Measurements from ENCODE around the gene PRRC2C. TPM values are rescaled to one million over a fixed set of nuclear protein-coding genes. Genes with fewer than 3 reads are reported as not detected.

Gene PRRC2C
- total and polyA plus RNA-seq, 2 of the 13 experiments (the other 11 are each of a cell fraction or from before 2014, with no cell fraction given): 46.2 to 57.0 TPM

DNA sequence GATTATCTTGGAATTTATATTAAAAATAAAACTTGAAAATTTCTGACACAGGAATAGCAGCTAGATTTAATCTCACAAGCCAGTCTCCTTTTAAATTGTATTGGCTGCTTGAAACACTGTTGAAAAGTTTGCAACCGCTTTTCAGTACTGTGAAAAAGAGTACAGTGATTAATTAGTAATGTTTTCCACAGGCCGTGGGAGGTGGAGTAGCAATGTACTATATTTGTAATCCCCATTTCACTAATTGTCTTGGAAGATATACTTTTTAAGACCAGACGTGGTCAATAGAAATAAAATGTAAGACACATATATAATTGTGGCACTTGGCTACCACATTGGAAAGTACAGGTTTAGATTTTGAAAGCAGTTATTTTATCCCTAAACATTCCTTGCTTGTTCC is 95.9 kb downstream of the PRRC2C start:
- Histone ChIP-seq H3K27ac (ENCODE audit: extremely low read length, insufficient read depth, low read length) (no peak overlapping the region), H3K79me2 (ENCODE audit: insufficient read depth, low read length) (no peaks in the 10 kb centered on the region), H3K4me1 (ENCODE audit: insufficient read depth, low read length) (no peaks in the 10 kb centered on the region), H3K9ac (ENCODE audit: insufficient read depth, low read depth, low read length) (no peak overlapping the region), H3K4me2 (ENCODE audit: low read depth, low read length) (no peak overlapping the region), H3K36me3 (replicated peaks in 1 of 2; ENCODE audit: control insufficient read depth in 1 of 2, insufficient read depth in 2 of 2, low read length in 2 of 2) (peaks cover 21 to 82% of the 10 kb centered on the region in 2 experiments; a peak in 4 of 5 replicates), H2AFZ (ENCODE audit: low read length) (no peak overlapping the region), H3K4me3 (replicated peaks in 1 of 3; ENCODE audit: insufficient read depth in 1 of 3, low read depth in 2 of 3, low read length in 3 of 3) (no peak overlapping the region), H3K27me3 (ENCODE audit: control insufficient read depth in 1 of 2, insufficient read depth in 2 of 2, low read length in 2 of 2) (no peaks in the 10 kb centered on the region), H4K20me1 (ENCODE audit: insufficient read depth, low read length) (no peaks in the 10 kb centered on the region), H3K9me3 (ENCODE audit: low read length) (no peaks in the 10 kb centered on the region)
- in situ Hi-C loops (cut with HindIII; ENCODE audit: extremely low pct_ligation_motif_present, low pct_unique_long_range_greater_than_20kb) (no loop called here), intact Hi-C loops (cut with micrococcal nuclease; ENCODE audit: unreplicated experiment) (no loop called here)
- 97% methylated on average over 3 of the region's 3 CpGs for WGBS (ENCODE audit: low lambda C conversion rate)
- ATAC-seq (no peak), FAIRE-seq (no peak), DNase-seq (ENCODE audit: low spot score) (no peak)
- ChIA-PET CTCF (ENCODE audit: low intra/inter-chr PET ratio, low total read pairs) (no interaction called here), POLR2A (no interaction called here)
- BruUV-seq (replicated peaks): no TSS peak
- TF ChIP-seq ZNF124 (CRISPR knock-in tag; IDR thresholded peaks at IDR 0.05) (no peak), CEBPG (CRISPR knock-in tag; IDR thresholded peaks at IDR 0.05) (no peak), RXRA (CRISPR knock-in tag; IDR thresholded peaks at IDR 0.05) (no peak), SP2 (CRISPR knock-in tag; IDR thresholded peaks at IDR 0.05) (no peak), ZNF788 (CRISPR knock-in tag; IDR thresholded peaks at IDR 0.05; ENCODE audit: borderline replicate concordance) (no peak), ZKSCAN1 (IDR thresholded peaks at IDR 0.05; ENCODE audit: low read length) (no peak), ZNF496 (CRISPR knock-in tag; IDR thresholded peaks at IDR 0.05; ENCODE audit: insufficient replicate concordance) (no peak), ZKSCAN5 (CRISPR knock-in tag; IDR thresholded peaks at IDR 0.05) (no peak), GFI1 (CRISPR knock-in tag; IDR thresholded peaks at IDR 0.05; ENCODE audit: borderline replicate concordance) (no peak), ZNF761 (CRISPR knock-in tag; conservative IDR thresholded peaks at IDR 0.05) (no peak), SRSF1 (optimal IDR thresholded peaks at IDR 0.05; ENCODE audit: low read depth, low read length) (no peak), XBP1 (CRISPR knock-in tag; IDR thresholded peaks at IDR 0.05) (no peak), U2AF2 (IDR thresholded peaks at IDR 0.05; ENCODE audit: low read depth, low read length) (no peak)
- TF ChIP-seq, protein P1, sequence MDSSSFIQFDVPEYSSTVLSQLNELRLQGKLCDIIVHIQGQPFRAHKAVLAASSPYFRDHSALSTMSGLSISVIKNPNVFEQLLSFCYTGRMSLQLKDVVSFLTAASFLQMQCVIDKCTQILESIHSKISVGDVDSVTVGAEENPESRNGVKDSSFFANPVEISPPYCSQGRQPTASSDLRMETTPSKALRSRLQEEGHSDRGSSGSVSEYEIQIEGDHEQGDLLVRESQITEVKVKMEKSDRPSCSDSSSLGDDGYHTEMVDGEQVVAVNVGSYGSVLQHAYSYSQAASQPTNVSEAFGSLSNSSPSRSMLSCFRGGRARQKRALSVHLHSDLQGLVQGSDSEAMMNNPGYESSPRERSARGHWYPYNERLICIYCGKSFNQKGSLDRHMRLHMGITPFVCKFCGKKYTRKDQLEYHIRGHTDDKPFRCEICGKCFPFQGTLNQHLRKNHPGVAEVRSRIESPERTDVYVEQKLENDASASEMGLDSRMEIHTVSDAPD (CRISPR knock-in tag; IDR thresholded peaks at IDR 0.05): no peak
- TF ChIP-seq, protein P2, sequence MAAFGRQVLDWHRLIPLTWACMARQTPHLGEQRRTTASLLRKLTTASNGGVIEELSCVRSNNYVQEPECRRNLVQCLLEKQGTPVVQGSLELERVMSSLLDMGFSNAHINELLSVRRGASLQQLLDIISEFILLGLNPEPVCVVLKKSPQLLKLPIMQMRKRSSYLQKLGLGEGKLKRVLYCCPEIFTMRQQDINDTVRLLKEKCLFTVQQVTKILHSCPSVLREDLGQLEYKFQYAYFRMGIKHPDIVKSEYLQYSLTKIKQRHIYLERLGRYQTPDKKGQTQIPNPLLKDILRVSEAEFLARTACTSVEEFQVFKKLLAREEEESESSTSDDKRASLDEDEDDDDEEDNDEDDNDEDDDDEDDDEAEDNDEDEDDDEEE (CRISPR knock-in tag; IDR thresholded peaks at IDR 0.05): no peak
- TF ChIP-seq, protein P3, sequence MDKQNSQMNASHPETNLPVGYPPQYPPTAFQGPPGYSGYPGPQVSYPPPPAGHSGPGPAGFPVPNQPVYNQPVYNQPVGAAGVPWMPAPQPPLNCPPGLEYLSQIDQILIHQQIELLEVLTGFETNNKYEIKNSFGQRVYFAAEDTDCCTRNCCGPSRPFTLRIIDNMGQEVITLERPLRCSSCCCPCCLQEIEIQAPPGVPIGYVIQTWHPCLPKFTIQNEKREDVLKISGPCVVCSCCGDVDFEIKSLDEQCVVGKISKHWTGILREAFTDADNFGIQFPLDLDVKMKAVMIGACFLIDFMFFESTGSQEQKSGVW (CRISPR knock-in tag; IDR thresholded peaks at IDR 0.05; ENCODE audit: borderline replicate concordance): no peak
- TF ChIP-seq, protein P4, sequence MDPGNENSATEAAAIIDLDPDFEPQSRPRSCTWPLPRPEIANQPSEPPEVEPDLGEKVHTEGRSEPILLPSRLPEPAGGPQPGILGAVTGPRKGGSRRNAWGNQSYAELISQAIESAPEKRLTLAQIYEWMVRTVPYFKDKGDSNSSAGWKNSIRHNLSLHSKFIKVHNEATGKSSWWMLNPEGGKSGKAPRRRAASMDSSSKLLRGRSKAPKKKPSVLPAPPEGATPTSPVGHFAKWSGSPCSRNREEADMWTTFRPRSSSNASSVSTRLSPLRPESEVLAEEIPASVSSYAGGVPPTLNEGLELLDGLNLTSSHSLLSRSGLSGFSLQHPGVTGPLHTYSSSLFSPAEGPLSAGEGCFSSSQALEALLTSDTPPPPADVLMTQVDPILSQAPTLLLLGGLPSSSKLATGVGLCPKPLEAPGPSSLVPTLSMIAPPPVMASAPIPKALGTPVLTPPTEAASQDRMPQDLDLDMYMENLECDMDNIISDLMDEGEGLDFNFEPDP (CRISPR knock-in tag; conservative IDR thresholded peaks at IDR 0.05): no peak
- TF ChIP-seq, protein P5, sequence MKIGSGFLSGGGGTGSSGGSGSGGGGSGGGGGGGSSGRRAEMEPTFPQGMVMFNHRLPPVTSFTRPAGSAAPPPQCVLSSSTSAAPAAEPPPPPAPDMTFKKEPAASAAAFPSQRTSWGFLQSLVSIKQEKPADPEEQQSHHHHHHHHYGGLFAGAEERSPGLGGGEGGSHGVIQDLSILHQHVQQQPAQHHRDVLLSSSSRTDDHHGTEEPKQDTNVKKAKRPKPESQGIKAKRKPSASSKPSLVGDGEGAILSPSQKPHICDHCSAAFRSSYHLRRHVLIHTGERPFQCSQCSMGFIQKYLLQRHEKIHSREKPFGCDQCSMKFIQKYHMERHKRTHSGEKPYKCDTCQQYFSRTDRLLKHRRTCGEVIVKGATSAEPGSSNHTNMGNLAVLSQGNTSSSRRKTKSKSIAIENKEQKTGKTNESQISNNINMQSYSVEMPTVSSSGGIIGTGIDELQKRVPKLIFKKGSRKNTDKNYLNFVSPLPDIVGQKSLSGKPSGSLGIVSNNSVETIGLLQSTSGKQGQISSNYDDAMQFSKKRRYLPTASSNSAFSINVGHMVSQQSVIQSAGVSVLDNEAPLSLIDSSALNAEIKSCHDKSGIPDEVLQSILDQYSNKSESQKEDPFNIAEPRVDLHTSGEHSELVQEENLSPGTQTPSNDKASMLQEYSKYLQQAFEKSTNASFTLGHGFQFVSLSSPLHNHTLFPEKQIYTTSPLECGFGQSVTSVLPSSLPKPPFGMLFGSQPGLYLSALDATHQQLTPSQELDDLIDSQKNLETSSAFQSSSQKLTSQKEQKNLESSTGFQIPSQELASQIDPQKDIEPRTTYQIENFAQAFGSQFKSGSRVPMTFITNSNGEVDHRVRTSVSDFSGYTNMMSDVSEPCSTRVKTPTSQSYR (CRISPR knock-in tag; IDR thresholded peaks at IDR 0.05; ENCODE audit: borderline replicate concordance): no peak

Data from HepG2 (cell line).